Muscle layer of duodenum (tissue), 2 donors: ENCODE measurements around the gene PRADC1.
"Not testable (repeated sequence)": the region's sequence is repeated elsewhere in the genome, so short reads cannot be mapped to it uniquely, and the experiment has no call there.

Source experiments
- H3K27ac ChIP-seq: one replicate; pipeline ENCODE4 v1.7.0; 2013; ENCODE audit warnings: mild to moderate bottlenecking, low read length
- H3K27me3 ChIP-seq: one replicate; pipeline ENCODE4 v1.7.0; 2013; ENCODE audit warnings: low read depth, mild to moderate bottlenecking, control low read depth, low read length
- H3K36me3 ChIP-seq, 2 donors: one replicate each; pipeline ENCODE4 v1.7.0; 2013; ENCODE audit warnings: low read length in 2 of 2, control low read depth in 1 of 2, mild to moderate bottlenecking in 1 of 2; ENCODE audit not compliant: insufficient read depth in 2 of 2, control insufficient read depth in 1 of 2
- H3K4me1 ChIP-seq, 2 donors: one replicate each; pipeline ENCODE4 v1.7.0; 2013; ENCODE audit warnings: low read length in 2 of 2, mild to moderate bottlenecking in 2 of 2, control low read depth in 1 of 2, moderate library complexity in 1 of 2; ENCODE audit not compliant: insufficient read depth in 2 of 2, control insufficient read depth in 1 of 2
- H3K4me3 ChIP-seq, 2 donors: one replicate each; pipeline ENCODE4 v1.7.0; 2013; ENCODE audit warnings: low read length in 2 of 2, low read depth in 1 of 2, mild to moderate bottlenecking in 1 of 2
- H3K9me3 ChIP-seq, 2 donors: one replicate each; pipeline ENCODE4 v1.7.0; 2013; ENCODE audit warnings: low read length in 2 of 2, control low read depth in 1 of 2, mild to moderate bottlenecking in 1 of 2; ENCODE audit not compliant: control insufficient read depth in 1 of 2
- donor health status: healthy.

PRADC1 gene

GRCh38 chr2:73212448-73213176 lies 20.4 kb downstream of the PRADC1 start:
- H3K27ac ChIP-seq: no peak overlapping the region
- H3K36me3 ChIP-seq: no peaks in the 10 kb centered on the region
- no peak overlapping the region for H3K4me3 ChIP-seq
- H3K4me1 ChIP-seq: peaks cover 0 to 7% of the 10 kb centered on the region in 2 donors
- no peaks in the 10 kb centered on the region for H3K9me3 ChIP-seq
- H3K27me3 ChIP-seq: no peaks in the 10 kb centered on the region

GRCh38 chr2:73212098-73212447 lies 21.0 kb downstream of the PRADC1 start:
- H3K4me3 ChIP-seq: no peak overlapping the region
- H3K36me3 ChIP-seq: no peaks in the 10 kb centered on the region
- H3K4me1 ChIP-seq: peaks cover 0 to 7% of the 10 kb centered on the region in 2 donors
- no peaks in the 10 kb centered on the region for H3K9me3 ChIP-seq
- no peaks in the 10 kb centered on the region for H3K27me3 ChIP-seq
- no peak overlapping the region for H3K27ac ChIP-seq

GRCh38 chr2:73210696-73211095 lies 22.3 kb downstream of the PRADC1 start:
- Histone ChIP-seq H3K4me3 (no peak overlapping the region), H3K9me3 (no peaks in the 10 kb centered on the region), H3K36me3 (no peaks in the 10 kb centered on the region), H3K27ac (no peak overlapping the region), H3K27me3 (no peaks in the 10 kb centered on the region), H3K4me1 (peaks cover 0 to 7% of the 10 kb centered on the region in 2 donors)

GRCh38 chr2:73210019-73210418 lies 23.0 kb downstream of the PRADC1 start:
- peaks cover 0 to 3% of the 10 kb centered on the region in 2 donors for H3K4me1 ChIP-seq
- H3K36me3 ChIP-seq: no peaks in the 10 kb centered on the region
- no peak overlapping the region for H3K27ac ChIP-seq
- no peaks in the 10 kb centered on the region for H3K27me3 ChIP-seq
- H3K9me3 ChIP-seq: no peaks in the 10 kb centered on the region
- no peak overlapping the region for H3K4me3 ChIP-seq

DNA sequence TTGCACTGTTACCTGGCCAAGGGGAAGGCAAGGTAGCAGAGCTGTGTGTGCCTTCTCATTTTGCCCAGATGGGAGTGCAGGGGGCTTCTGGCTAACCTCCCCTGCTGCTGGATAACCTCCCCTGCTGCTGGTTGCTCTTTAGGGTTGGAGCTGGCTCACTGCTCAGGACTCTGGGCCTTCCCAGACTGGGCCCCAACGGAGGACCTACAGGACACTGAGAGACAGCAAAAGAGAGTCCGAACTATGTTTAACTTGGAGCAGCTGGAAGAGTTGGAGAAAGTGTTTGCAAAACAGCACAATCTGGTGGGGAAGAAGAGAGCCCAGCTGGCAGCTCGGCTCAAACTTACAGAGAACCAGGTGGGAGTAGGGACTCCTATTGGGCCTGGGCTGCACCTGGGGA lies 24.8 kb downstream of the PRADC1 start:
- Histone ChIP-seq H3K4me1 (peaks cover 0 to 3% of the 10 kb centered on the region in 2 donors), H3K36me3 (no peaks in the 10 kb centered on the region), H3K27ac (no peak overlapping the region), H3K4me3 (no peak overlapping the region), H3K9me3 (no peaks in the 10 kb centered on the region), H3K27me3 (peaks cover 8% of the 10 kb centered on the region)

GRCh38 chr2:73205611-73206010 lies 27.4 kb downstream of the PRADC1 start:
- Histone ChIP-seq H3K9me3 (no peaks in the 10 kb centered on the region), H3K36me3 (no peaks in the 10 kb centered on the region), H3K4me3 (no peak overlapping the region), H3K27ac (no peak overlapping the region), H3K4me1 (peaks cover 0 to 17% of the 10 kb centered on the region in 2 donors), H3K27me3 (peaks cover 23% of the 10 kb centered on the region)

GRCh38 chr2:73203055-73203681 lies 29.9 kb downstream of the PRADC1 start:
- Histone ChIP-seq H3K9me3 (no peaks in the 10 kb centered on the region), H3K27ac (no peak overlapping the region), H3K36me3 (no peaks in the 10 kb centered on the region), H3K27me3 (peaks cover 23% of the 10 kb centered on the region), H3K4me1 (peaks cover 0 to 17% of the 10 kb centered on the region in 2 donors), H3K4me3 (peak overlapping the region in 1 of 2 donors; percentile 54)

DNA sequence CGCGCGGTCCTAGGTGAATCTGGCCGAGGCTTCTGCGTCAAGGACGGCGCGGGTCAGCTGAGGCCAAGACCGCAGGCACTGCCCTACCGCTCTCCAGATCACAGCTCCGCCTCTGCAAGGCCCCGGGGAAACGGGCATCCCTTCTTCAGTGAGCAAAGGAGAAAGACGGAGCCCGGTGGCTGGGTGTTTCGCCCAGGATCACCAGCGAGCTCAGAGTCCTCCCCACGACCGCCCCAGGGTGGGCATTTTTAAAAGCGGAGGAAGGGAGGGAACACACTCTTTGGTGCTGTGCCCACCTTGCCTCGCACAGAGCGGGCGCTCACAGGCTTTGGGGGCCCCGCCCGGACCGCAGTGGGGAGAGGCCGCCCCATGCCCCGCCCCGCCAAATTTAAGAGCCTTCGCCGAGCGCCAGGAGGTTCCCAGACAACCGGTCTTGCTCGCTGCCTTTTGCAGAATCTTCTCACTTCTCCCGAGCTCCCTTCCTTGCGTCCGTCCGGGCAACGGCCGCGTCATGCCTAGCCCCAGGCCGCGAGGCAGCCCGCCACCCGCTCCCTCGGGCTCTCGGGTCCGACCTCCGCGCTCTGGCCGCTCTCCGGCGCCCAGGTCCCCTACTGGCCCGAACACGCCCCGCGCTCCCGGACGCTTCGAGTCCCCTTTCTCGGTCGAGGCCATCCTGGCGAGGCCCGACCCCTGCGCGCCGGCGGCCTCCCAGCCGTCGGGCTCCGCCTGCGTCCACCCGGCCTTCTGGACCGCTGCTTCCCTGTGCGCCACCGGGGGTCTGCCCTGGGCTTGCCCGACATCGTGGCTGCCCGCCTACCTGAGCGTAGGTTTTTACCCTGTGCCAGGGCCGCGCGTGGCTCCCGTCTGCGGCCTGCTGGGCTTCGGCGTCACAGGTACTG lies 30.6 kb downstream of the PRADC1 start, which contains the start of gene NOTO:
Gene NOTO (plus strand): TSS at position 419 of the 899 bp plus-strand sequence. CDS start 93 bp downstream, at position 512.
- Histone ChIP-seq H3K36me3 (no peaks in the 10 kb centered on the region), H3K4me1 (peaks cover 0 to 17% of the 10 kb centered on the region in 2 donors), H3K9me3 (no peaks in the 10 kb centered on the region), H3K27me3 (peaks cover 23% of the 10 kb centered on the region), H3K27ac (no peak within 1 kb of the TSS), H3K4me3 (peak within 1 kb of the TSS in 1 of 2 donors; percentile 54)

DNA sequence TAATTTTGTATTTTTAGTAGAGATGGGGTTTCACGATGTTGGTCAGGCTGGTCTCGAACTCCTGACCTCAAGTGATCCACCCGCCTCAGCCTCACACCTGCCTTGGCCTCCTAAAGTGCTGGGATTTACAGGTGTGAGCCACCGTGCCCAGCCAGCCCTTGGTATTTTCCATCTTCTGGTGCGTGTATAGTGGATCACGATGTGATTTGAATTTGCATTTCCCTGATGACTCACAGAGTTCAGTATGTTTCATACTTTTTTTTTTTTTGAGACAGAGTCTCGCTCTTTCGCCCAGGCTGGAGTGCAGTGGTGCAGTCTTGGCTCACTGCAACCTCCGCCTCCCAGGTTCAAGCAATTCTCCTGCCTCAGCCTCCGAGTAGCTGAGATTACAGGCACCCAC lies 32.8 kb downstream of the PRADC1 start:
- not testable (repeated sequence) for H3K4me3 ChIP-seq, H3K9me3 ChIP-seq, H3K27ac ChIP-seq, H3K36me3 ChIP-seq
- Histone ChIP-seq H3K27me3 (peaks cover 23% of the 10 kb centered on the region), H3K4me1 (peaks cover 0 to 17% of the 10 kb centered on the region in 2 donors)

DNA sequence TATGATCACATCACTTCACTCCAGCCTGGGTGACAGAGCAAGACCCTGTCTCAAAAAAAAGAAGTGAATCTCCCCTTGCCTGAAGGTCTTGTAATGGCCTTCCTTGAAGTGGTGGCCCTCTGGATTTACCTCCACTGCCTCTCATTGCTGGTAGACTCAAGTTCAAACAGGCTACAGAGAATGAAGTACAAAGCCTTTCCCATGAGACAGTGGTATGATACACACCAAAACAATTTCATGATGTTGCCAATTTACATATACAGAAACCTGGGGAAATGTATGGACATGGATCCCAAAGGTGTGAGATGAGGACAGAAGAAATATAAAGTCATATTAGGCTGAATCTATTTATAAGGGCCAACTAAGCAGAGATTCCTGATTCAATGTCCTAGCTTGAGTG lies 35.5 kb downstream of the PRADC1 start:
- Histone ChIP-seq H3K9me3 (no peaks in the 10 kb centered on the region), H3K4me3 (no peak overlapping the region), H3K27ac (no peak overlapping the region), H3K36me3 (no peaks in the 10 kb centered on the region), H3K4me1 (peaks cover 0 to 7% of the 10 kb centered on the region in 2 donors), H3K27me3 (peaks cover 9% of the 10 kb centered on the region)

DNA sequence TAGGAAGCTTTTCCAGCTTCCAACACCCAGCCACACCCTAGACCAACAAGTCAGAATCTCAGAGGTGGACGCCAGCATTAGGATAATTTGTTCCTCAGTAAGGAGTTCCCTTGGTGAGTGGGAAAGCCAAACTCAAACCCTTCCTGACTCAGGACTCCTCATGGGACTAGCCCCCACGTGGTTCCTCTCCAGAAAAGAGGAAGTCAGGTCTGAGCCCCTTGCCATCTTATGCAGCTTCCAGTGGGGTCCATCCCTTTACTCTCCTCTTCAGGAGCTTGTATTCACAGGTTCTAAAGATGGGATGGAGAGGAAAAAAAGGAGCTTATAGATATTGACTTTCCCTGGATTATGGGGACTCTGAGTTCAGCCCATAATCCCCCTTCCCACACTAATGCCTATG lies 45.5 kb downstream of the PRADC1 start:
- Histone ChIP-seq H3K36me3 (no peaks in the 10 kb centered on the region), H3K9me3 (peaks cover 0 to 8% of the 10 kb centered on the region in 2 donors)

More for the DNA sequence above, 45.5 kb downstream of the PRADC1 start:
- H3K27ac ChIP-seq: no peak overlapping the region
- peaks cover 5% of the 10 kb centered on the region for H3K27me3 ChIP-seq
- H3K4me1 ChIP-seq: no peaks in the 10 kb centered on the region
- no peak overlapping the region for H3K4me3 ChIP-seq
